HEK293 (cell line): Measurements from ENCODE around the gene PALD1.
A peak's percentile ranks its signal among the peaks of the same experiment; 100 is the strongest.

Experiments used
- CTCF ChIA-PET: fragments of 350-600 bp; formaldehyde crosslinking; extraction: SDS; loops from one replicate; lab custom pipeline; 2021; ENCODE audit warnings: antibody characterized with exemption; lab: Yijun Ruan, JAX
- POLR2A ChIA-PET: fragments of 300-600 bp; formaldehyde crosslinking; extraction: SDS; loops from one replicate; lab custom pipeline; 2020; ENCODE audit warnings: antibody characterized with exemption, inconsistent platforms; lab: Yijun Ruan, JAX
- H3K27ac ChIP-seq: fragments of 200-500 bp; sonication (Bioruptor generic); 2 replicates; pipeline ENCODE4 v1.5.1; 2014; ENCODE audit warnings: low read depth, low read length, control low read depth, inconsistent platforms; ENCODE audit errors: extremely low read depth
- H3K36me3 ChIP-seq, 2 experiments: fragments of 200-500 bp in 1 of 2; sonication (Bioruptor generic) in 1 of 2; 1 replicate in 1 of 2; 2 replicates in 1 of 2; pipeline ENCODE4 v1.5.1; 2014 to 2017; ENCODE audit warnings: inconsistent platforms in 2 of 2, low read length in 2 of 2; ENCODE audit not compliant: control insufficient read depth in 2 of 2, insufficient read depth in 1 of 2
- H3K4me1 ChIP-seq: fragments of 200-500 bp; sonication (Bioruptor generic); 2 replicates; pipeline ENCODE4 v1.5.1; 2014; ENCODE audit warnings: mild to moderate bottlenecking, low read length, inconsistent platforms; ENCODE audit not compliant: control insufficient read depth, insufficient read depth
- H3K4me3 ChIP-seq: 2 replicates; pipeline ENCODE4 v1.5.1; 2011; ENCODE audit warnings: low read depth, mild to moderate bottlenecking, control low read depth, low read length, moderate library complexity
- H3K9me3 ChIP-seq: fragments of 200-500 bp; sonication (Bioruptor generic); 2 replicates; pipeline ENCODE4 v1.5.1; 2014; ENCODE audit warnings: low read depth, low read length, inconsistent platforms; ENCODE audit not compliant: control insufficient read depth, insufficient read depth
- GLIS1 ChIP-seq: fragments of 450-650 bp; formaldehyde crosslinking; IDR thresholded peaks from 2 replicates; pipeline ENCODE4 v1.5.1; 2016; ENCODE audit warnings: missing biosample characterization, missing genetic modification characterization
- REPIN1 ChIP-seq: fragments of 450-650 bp; formaldehyde crosslinking; IDR thresholded peaks from 2 replicates; pipeline ENCODE4 v1.5.1; 2017; ENCODE audit warnings: missing biosample characterization, missing genetic modification characterization, low read depth
- ZIC2 ChIP-seq: fragments of 450-650 bp; formaldehyde crosslinking; IDR thresholded peaks from 2 replicates; pipeline ENCODE4 v1.5.1; 2016; ENCODE audit warnings: missing biosample characterization, missing genetic modification characterization
- ZNF132 ChIP-seq: fragments of 450-650 bp; formaldehyde crosslinking; IDR thresholded peaks from 2 replicates; pipeline ENCODE4 v1.5.1; 2017; ENCODE audit warnings: missing biosample characterization, missing genetic modification characterization, borderline replicate concordance
- ZNF138 ChIP-seq: fragments of 450-650 bp; formaldehyde crosslinking; IDR thresholded peaks from 2 replicates; pipeline ENCODE4 v1.5.1; 2016; ENCODE audit warnings: missing biosample characterization, missing genetic modification characterization, borderline replicate concordance
- ZNF202 ChIP-seq: fragments of 450-650 bp; formaldehyde crosslinking; IDR thresholded peaks from 2 replicates; pipeline ENCODE4 v1.5.1; 2016; ENCODE audit warnings: missing biosample characterization, missing genetic modification characterization, borderline replicate concordance
- ZNF324 ChIP-seq: fragments of 450-650 bp; formaldehyde crosslinking; IDR thresholded peaks from 2 replicates; pipeline ENCODE4 v1.5.1; 2016; ENCODE audit warnings: missing biosample characterization, missing genetic modification characterization
- ZNF341 ChIP-seq: fragments of 450-650 bp; formaldehyde crosslinking; IDR thresholded peaks from 2 replicates; pipeline ENCODE4; 2016; ENCODE audit warnings: low read depth, missing biosample characterization, missing genetic modification characterization
- ZNF354C ChIP-seq: fragments of 450-650 bp; formaldehyde crosslinking; IDR thresholded peaks from 2 replicates; pipeline ENCODE4 v1.5.1; 2016; ENCODE audit warnings: missing biosample characterization, missing genetic modification characterization, low read depth, borderline replicate concordance
- ZNF404 ChIP-seq: fragments of 450-650 bp; formaldehyde crosslinking; IDR thresholded peaks from 2 replicates; pipeline ENCODE4 v1.5.1; 2017; ENCODE audit warnings: missing biosample characterization, missing genetic modification characterization
- ZNF423 ChIP-seq: fragments of 450-650 bp; formaldehyde crosslinking; IDR thresholded peaks from 2 replicates; pipeline ENCODE4 v1.5.1; 2016; ENCODE audit warnings: missing biosample characterization, missing genetic modification characterization
- ZNF426 ChIP-seq: fragments of 450-650 bp; formaldehyde crosslinking; IDR thresholded peaks from 2 replicates; pipeline ENCODE4 v1.5.1; 2017; ENCODE audit warnings: missing biosample characterization, missing genetic modification characterization, mild to moderate bottlenecking, inconsistent platforms, moderate library complexity
- ZNF555 ChIP-seq: fragments of 450-650 bp; formaldehyde crosslinking; conservative IDR thresholded peaks from 2 replicates; pipeline ENCODE4 v1.5.1; 2017; ENCODE audit warnings: missing biosample characterization, mild to moderate bottlenecking, missing genetic modification characterization, inconsistent platforms
- ZNF585B ChIP-seq: fragments of 450-650 bp; formaldehyde crosslinking; IDR thresholded peaks from 2 replicates; pipeline ENCODE4 v1.5.1; 2016; ENCODE audit warnings: missing biosample characterization, missing genetic modification characterization
- ZNF747 ChIP-seq: fragments of 450-650 bp; formaldehyde crosslinking; IDR thresholded peaks from 2 replicates; pipeline ENCODE4 v1.5.1; 2016; ENCODE audit warnings: missing biosample characterization, missing genetic modification characterization
- ZNF785 ChIP-seq: fragments of 450-650 bp; formaldehyde crosslinking; IDR thresholded peaks from 2 replicates; pipeline ENCODE4 v1.5.1; 2016; ENCODE audit warnings: missing biosample characterization, missing genetic modification characterization
- ZXDB ChIP-seq: fragments of 450-650 bp; formaldehyde crosslinking; IDR thresholded peaks from 2 replicates; pipeline ENCODE4 v1.5.1; 2016; ENCODE audit warnings: missing biosample characterization, missing genetic modification characterization
- TF ChIP-seq, protein P1 (sequence below): fragments of 450-650 bp; formaldehyde crosslinking; IDR thresholded peaks from 2 replicates; pipeline ENCODE4 v1.5.1; 2016; ENCODE audit warnings: missing biosample characterization, missing genetic modification characterization, borderline replicate concordance

Gene PALD1

DNA sequence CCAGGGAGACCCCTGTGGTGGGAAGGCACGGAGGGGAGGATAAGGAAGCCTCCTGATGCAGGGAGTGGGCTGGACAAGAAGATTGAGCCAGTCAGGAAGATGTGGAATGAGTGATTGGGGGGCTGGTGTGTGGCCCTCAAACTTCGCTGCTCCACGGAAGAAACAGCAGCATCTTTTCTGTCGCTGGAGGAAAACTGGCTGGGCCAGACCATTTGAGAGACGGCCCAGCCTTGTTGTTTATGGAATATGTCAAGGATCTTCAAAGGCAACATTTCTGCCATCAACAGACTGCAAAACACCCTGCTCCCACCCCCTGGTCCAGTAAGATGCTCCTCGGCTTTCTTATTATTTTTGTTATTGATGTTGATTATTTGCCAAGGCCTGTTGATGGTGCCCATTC is 29.4 kb downstream of the PALD1 start:
- Histone ChIP-seq H3K27ac (no peak overlapping the region), H3K4me3 (no peak overlapping the region), H3K4me1 (no peaks in the 10 kb centered on the region), H3K9me3 (no peaks in the 10 kb centered on the region), H3K36me3 (no peaks in the 10 kb centered on the region)
- TF ChIP-seq, protein P1, sequence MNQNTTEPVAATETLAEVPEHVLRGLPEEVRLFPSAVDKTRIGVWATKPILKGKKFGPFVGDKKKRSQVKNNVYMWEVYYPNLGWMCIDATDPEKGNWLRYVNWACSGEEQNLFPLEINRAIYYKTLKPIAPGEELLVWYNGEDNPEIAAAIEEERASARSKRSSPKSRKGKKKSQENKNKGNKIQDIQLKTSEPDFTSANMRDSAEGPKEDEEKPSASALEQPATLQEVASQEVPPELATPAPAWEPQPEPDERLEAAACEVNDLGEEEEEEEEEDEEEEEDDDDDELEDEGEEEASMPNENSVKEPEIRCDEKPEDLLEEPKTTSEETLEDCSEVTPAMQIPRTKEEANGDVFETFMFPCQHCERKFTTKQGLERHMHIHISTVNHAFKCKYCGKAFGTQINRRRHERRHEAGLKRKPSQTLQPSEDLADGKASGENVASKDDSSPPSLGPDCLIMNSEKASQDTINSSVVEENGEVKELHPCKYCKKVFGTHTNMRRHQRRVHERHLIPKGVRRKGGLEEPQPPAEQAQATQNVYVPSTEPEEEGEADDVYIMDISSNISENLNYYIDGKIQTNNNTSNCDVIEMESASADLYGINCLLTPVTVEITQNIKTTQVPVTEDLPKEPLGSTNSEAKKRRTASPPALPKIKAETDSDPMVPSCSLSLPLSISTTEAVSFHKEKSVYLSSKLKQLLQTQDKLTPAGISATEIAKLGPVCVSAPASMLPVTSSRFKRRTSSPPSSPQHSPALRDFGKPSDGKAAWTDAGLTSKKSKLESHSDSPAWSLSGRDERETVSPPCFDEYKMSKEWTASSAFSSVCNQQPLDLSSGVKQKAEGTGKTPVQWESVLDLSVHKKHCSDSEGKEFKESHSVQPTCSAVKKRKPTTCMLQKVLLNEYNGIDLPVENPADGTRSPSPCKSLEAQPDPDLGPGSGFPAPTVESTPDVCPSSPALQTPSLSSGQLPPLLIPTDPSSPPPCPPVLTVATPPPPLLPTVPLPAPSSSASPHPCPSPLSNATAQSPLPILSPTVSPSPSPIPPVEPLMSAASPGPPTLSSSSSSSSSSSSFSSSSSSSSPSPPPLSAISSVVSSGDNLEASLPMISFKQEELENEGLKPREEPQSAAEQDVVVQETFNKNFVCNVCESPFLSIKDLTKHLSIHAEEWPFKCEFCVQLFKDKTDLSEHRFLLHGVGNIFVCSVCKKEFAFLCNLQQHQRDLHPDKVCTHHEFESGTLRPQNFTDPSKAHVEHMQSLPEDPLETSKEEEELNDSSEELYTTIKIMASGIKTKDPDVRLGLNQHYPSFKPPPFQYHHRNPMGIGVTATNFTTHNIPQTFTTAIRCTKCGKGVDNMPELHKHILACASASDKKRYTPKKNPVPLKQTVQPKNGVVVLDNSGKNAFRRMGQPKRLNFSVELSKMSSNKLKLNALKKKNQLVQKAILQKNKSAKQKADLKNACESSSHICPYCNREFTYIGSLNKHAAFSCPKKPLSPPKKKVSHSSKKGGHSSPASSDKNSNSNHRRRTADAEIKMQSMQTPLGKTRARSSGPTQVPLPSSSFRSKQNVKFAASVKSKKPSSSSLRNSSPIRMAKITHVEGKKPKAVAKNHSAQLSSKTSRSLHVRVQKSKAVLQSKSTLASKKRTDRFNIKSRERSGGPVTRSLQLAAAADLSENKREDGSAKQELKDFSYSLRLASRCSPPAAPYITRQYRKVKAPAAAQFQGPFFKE (tag by site-specific recombination): no peak
- TF ChIP-seq REPIN1 (tag by site-specific recombination): no peak
- TF ChIP-seq ZNF132 (tag by site-specific recombination): no peak
- no peak for TF ChIP-seq ZNF138 (tag by site-specific recombination)
- no peak for TF ChIP-seq ZXDB
- TF ChIP-seq ZNF354C: no peak
- no peak for TF ChIP-seq ZNF324 (tag by site-specific recombination)
- no peak for TF ChIP-seq ZNF426 (tag by site-specific recombination)
- no peak for TF ChIP-seq ZNF585B (tag by site-specific recombination)
- TF ChIP-seq ZNF404: no peak
- TF ChIP-seq ZNF555 (tag by site-specific recombination): no peak
- TF ChIP-seq ZNF747 (tag by site-specific recombination): no peak
- TF ChIP-seq ZNF202 (tag by site-specific recombination): no peak
- CTCF ChIA-PET: interaction anchor here (1.0 kb wide), 1 partner anchor 46 kb away, joined by 4 read pairs; no protein-coding TSS in a partner anchor
- POLR2A ChIA-PET: no interaction called here

DNA sequence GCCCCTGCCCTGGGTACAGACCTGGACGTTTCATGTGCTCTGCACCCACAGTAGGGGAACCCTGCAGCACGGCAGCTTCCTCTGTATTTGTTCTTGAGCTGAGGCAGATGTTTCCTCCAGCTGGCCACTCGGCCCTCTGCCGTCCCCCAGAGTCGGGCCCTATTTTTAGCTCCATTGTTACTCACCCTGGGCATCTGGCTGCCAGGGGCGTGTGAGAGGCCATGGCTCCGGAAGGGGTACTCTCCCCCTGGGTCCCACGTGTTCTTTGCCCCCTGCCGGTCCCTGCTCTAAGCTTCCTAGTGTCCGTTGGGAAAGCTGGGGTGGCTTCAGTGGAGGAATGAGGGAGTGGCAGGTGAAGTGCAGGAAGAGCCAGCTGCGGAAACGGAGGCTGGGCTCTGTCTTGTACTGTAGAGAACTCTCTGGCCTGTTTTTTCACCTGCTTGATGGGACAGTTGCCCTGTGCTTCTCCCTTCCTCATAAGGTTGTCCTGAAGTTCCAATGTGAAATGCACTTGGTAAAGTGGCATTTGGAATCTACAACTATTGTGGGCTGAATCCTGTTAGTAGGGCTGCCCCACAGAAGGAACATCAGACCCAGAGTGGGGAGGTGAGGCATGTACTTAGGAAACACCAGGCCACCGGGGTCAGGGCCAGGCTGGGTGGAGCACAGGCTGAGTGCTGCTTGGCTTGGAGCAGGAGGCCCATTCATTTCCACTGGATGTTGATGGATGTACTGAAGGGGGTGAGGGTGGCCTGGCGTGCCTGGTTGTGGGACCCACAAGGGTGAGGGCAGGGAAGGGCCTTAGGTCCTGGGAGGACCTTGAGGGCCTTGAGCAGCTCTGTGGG is 30.6 kb downstream of the PALD1 start:
- POLR2A ChIA-PET: interaction anchor here (0.6 kb wide), 1 partner anchor 7 kb away, joined by 3 read pairs; no protein-coding TSS in a partner anchor
- Histone ChIP-seq H3K36me3 (no peaks in the 10 kb centered on the region), H3K4me3 (no peak overlapping the region), H3K27ac (no peak overlapping the region), H3K9me3 (no peaks in the 10 kb centered on the region), H3K4me1 (no peaks in the 10 kb centered on the region; the same call in 1 of the 2 replicates)
- CTCF ChIA-PET: interaction anchor here (0.6 kb wide), 1 partner anchor 11 kb away, joined by 3 read pairs; no protein-coding TSS in a partner anchor
- peak; percentile 66; the same call in 1 of the 2 replicates for TF ChIP-seq GLIS1 (tag by site-specific recombination)
- peak; percentile 59 for TF ChIP-seq ZIC2
- TF ChIP-seq ZNF341 (tag by site-specific recombination): peak; percentile 43; the same call in 1 of the 2 replicates
- no peak for TF ChIP-seq ZNF423 (tag by site-specific recombination)
- no peak for TF ChIP-seq ZNF785 (tag by site-specific recombination)
- no peak for TF ChIP-seq ZXDB
